HG03175 (cell line): ENCODE measurements around the gene TDO2.
A peak's percentile ranks its signal among the peaks of the same experiment; 100 is the strongest.
"Not testable (repeated sequence)": the region's sequence is repeated elsewhere in the genome, so short reads cannot be mapped to it uniquely, and the experiment has no call there.

Experiments used
- ATAC-seq: cut with Tn5 transposase; IDR thresholded peaks from one replicate; pipeline ENCODE4 v1.9.1; 2021; ENCODE audit warnings: mild to moderate bottlenecking, moderate library complexity; ENCODE audit not compliant: unreplicated experiment

The TDO2 gene

DNA sequence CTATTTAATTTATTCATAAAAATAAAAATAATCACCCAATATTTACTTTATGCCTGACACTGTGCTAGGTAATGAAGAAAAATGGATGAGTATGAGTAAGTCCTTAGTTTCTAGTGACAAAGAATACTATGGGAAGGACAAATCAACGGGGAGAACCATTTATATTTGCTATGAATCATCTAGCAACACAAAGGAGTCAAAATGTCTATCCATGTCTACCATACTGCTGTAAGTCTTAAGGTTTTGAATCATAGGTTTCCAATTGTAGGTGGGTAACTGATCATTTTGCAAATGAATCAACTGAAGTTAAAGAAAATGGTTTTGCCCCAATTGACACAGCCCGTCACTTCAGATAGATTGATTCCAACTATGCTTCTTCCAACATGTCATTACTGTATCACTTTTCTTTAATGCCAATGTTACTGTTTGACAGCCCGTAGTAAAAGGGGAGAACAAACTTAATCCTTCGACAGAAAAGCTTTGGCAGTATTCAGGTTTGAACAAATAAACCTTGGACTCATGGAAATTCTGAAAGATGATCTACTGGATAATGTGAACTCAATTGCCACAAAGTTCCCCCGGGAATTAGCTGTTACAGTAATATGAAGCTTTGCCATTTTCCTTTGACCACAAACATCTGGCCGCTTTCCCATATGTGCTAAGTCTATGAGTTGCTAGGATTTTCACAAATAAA is 3.2 kb downstream of the TDO2 start:
- no peak for ATAC-seq

DNA sequence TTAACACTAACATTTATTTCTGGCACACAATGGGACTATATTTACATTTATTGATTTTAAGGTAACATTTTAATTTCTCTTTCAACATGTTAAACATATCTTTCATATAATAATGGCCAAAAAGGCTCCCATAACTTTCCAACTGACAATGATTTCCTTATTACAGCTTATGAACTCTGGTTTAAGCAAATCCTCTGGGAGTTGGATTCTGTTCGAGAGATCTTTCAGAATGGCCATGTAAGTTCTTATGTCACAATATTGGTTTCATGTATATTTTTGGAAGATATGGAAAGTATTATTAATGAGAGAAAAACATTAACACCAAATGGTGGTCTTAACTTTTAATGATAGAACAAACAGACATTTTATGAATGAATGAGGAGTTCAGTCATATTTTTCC is 4.1 kb downstream of the TDO2 start:
- no peak for ATAC-seq

DNA sequence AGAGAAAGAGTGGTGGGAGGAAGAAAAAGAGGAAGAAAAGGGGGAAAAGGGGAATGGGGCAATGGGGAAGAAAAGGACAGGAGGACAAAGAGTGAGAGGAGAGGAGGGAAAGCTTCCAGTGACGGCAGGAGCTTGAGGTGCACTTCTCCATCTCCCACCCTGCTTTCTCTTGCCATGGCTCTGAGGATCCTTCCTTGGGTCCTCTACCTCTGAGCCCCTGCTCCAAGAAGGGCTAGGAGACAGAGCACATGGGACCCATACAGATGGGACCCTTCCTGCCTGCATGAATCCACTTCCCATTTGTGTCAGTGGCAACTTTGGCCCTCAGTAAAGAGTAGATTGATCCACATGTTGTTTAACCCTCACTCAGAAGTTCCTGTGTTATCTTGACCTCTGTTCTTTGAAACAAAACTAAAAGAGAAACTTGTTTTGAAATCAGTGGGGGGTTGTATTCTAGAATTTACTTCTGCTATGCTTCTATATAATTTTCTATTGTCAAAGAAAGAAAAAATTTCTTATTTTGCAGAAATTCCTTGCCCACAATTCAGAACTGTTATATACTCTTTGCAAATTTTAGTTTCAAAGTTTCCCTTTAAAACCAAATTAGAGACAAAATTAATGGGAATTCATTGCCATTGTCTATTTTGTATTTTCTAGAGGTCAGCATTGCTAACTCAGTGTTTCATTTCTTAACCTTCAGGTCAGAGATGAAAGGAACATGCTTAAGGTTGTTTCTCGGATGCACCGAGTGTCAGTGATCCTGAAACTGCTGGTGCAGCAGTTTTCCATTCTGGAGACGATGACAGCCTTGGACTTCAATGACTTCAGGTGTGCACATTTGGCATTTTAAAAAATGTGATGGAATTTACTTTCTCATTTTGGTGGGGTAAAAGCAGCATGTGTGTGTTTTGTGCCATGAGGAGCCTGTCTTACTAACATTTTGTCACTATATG is 5.0 kb downstream of the TDO2 start:
- ATAC-seq = peak; percentile 63

DNA sequence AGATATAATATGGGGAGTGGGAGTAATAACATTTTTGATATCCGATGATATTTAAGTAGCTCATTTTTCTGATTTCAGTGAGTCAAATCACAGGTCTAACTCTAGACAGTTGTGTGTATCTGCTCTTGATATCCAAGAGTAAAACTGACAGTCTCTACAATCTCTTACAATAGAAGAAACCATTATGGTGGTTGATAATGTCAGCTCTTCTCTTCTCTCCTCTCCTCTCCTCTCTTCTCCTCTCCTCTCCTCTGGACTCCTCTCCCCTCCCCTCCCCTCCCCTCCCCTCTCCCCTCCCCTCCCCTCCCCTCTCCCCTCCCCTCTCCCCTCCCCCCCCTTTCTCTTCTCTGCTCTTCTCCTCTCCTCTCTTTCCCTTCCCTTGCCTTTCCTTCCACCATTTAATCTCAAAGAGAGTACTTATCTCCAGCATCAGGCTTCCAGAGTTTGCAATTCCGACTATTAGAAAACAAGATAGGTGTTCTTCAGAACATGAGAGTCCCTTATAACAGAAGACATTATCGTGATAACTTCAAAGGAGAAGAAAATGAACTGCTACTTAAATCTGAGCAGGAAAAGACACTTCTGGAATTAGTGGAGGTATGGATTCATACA is 6.2 kb downstream of the TDO2 start:
- ATAC-seq = no peak

DNA sequence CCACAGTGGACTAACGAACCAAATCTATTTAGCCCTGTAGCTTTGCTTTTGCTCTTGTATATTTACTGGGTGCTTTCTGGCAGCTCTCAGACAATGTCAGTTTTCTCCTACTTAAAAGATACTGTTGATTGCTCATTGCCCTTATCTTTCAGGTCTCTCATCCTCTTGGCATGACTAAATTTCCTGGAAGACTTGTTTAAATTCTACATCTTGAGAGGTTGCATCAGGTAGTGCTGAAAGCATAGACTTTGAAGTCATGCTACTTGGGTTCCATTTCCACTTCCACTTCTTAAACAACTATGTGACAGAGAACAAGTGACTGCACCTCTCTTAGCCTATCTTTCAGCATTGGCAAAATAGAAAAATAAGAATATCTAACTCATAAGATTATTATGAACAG is 8.4 kb downstream of the TDO2 start:
- ATAC-seq = no peak

DNA sequence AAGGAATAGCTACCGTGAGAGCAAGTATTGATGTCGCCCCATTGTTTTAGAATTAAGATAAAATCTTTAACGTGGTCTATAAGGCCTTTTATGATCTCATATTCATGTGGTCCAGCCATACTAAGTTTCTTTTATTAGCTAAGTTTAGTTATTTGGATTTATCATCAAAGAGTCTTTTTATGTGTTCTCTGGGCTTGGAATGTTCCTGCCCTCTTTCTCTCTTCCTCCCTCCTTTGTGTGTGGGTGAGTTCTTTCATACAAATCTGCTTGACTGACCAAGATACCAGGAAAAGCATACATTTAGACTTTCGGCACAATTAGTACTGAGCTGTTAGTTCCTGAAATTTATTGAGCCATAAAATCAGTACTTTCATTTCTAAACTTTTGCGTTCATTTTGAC is 11.3 kb downstream of the TDO2 start:
- no peak for ATAC-seq

DNA sequence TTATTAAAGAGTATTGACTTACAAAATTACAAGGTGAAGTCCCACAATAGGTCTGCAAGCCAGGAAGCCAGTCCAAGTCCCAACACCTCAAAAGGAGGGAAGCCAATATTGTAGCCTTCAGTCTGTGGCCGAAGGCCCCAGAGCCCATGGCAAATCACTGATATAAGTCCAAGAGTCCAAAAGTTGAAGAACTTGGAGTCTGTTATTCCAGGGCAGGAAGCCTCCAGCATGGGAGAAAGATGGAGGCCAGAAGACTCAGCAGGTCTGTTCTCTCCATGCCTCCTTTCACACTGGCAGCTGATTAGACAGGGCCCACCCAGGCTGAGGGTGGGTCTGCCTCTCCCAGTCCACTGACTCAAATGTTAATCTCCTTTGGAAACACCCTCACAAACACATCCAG is 18.1 kb downstream of the TDO2 start:
- ATAC-seq = no peak

DNA sequence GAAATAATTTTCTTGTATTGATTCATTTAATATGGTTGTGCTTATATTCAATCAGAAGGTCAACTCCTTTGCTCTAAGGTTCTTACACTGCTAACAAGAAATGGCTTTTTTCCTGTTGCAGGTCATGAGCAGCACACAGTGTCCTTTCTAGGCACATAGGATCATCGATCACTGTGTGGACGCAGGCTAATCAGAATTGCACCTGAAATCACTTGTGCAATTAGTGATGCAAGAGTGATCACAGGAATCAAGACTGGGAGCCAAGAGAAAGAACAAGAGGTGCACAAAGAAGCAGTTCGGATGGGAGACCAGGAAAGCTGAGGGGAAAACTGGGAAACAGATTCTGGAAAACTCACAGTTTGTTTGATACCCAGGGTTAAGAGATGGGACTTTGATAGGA is 21.1 kb downstream of the TDO2 start:
- no peak for ATAC-seq

DNA sequence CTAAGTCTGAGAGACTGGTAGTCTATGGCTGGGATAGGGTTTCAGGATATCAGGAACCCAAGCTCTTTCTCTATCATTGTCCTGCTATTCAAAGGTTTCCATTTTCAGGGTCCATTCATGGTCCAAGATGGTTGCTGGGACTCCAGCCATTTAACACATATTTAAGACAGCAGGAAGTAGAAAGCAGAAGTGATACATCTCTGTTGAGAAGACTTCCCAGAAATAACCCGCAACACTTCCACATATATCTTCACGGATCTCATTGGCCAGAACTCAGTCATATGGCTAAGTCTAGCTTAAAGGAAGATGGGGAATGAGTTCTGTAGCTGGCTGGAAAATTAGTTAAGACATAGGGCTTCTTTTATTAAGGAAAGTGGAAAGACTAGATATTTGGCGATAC is 26.3 kb downstream of the TDO2 start:
- ATAC-seq = peak; percentile 64

DNA sequence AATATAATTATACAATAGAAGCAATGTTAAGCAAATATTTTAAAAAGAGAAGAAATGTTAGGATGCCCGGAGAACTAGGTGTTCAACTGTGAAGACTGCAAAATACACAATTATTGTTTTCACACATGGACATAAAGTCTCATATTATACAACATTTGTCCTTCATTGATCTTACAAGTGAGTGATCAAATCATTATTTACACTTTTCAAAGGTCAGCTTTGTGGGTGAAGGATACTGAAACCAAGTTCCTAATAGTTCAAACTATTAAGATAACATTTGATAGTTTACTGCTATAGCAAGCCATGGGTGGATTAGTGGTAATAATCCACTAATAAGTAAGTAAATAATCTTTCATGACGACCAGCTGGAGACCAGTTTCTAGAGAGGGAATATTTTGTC is 26.8 kb downstream of the TDO2 start:
- no peak for ATAC-seq

DNA sequence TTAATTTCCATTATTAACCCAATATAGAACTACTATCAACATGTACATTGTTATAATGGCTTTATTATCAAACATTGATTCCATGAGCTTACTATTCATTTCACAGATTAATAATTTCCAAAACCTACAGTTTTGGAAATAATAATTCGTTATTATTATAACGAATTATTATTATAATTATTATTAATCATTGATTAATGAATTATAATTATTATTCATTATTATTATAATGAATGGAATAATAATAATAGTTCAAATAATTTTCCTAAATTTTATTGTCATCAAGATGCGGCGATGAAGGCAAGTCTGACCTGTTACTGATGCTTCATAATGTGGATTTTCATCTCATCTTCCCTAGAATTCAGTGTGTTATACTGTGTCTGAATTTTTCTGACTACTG is 28.1 kb downstream of the TDO2 start:
- no peak for ATAC-seq

DNA sequence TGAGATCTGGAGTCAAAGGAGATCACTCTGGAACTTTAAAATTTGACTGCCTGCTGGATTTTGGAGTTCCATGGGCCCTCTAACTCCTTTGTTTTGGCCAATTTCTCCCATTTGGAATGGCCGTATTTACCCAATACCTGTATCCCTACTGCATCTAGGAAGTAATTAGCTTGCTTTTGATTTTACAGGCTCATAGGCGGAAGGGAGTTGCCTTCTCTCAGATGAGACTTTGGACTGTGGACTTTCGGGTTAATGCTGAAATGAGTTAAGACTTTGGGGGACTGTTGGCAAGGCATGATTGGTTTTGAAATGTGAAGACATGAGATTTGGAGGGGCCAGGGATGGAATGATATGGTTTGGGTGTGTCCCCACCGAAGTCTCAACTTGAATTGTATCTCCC is 31.1 kb downstream of the TDO2 start:
- not testable (repeated sequence) for ATAC-seq

DNA sequence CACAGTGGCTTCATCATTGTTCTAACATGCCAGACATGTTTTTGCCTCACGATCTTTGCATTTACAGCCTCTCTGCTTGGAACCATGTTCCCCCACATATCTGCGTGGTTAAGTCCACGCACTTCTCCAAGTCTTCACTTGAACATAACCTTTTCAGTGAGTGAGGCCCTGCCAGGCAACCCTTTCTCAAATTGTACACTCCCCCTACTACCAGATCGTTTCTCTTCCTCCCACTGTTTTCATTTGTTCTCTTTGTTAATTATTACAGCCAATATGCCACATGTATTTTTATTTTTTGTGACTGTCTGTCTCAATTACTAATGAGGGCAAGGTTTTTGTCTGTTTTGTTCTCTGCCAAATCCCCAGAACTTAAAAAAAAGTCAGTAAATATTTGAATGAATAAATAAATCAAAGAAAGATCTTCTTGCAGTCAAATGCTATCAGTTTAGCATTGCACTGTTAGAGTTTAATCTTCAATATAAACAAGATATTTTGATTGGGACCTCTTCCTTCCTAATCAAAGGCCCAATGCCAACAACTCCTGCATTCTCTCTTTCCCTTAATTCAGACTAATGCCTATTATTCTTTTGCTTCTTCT is 32.0 kb downstream of the TDO2 start:
- no peak for ATAC-seq

DNA sequence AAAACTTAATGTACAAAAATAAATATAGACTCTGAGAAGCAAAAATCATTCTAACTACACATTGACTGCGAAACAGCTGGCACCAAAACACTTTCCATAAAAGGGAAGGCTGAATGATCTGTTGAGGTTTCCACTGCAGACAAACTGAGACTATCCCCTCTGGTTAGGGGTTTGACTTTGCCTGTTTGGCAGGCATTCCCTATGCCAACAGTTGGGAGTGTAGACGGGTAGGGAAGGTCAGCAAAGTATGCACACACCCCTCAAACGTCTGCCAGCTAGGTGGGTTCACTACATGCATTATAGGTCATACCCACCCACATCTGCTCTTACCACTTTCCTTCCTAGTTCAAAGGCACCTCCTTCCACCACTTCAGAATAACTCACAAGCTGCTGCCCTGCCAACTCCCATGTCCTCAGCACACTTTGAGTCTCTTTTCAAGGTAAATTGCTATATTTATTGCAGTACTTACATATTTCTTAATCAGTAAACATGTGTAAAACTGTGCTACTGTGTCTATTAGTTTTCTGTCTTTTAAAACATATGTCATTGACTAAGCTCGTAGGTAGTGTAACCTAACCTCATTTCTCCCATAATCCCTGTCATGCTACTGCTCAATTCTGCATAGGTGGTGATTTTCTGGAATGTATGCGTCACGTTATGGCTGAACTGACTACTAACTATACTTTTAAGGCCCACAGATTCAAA is 37.7 kb downstream of the TDO2 start:
- ATAC-seq = no peak

DNA sequence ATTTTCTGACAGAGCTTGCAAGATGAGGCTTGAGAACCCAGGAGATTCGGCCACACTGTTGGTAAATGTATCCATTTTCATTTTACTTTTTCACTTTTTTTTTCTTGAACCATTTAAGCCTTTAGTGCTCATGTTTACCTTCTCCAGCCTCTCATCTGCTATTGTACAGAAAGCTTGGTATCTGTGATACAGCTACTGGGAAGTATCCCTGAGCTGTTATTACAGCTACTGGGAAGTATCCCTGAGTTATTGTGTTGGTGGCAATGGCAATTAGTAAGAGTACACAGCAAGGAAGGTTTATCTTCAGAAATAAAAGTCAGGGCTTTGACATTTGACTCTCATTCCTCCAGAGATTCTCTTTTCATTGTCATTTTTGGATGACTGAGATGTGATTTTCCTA is 38.3 kb downstream of the TDO2 start:
- no peak for ATAC-seq

DNA sequence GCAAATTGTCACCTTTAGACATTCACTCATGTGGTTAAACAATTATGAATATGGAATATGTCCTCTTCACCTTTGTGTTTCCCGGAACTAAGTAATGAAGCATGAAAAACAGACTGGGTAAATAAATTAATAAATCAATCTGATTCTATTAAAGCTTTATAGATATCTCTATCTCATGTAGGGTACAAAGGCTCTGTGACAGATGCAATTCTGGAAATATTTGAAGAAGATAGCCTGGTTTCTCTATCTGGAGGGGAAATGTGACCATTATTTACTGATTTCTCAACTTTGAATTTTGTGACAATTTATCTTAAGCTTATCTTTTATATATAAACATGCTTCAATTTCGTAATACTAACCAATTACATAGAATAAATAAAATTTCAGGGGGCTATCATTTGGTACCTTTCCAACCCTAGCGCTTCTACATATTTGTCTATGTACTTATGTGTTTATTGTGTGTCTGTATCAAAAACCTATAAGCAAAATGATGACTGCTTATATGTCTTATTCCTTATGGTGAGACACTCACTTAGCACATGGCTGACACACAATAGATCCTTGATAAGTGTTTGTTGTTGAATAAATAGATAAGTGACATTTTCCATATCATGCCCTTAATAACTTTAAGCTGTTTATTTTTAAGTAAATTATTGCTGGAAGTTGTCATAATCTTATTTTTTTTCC is 40.3 kb downstream of the TDO2 start:
- ATAC-seq = no peak

DNA sequence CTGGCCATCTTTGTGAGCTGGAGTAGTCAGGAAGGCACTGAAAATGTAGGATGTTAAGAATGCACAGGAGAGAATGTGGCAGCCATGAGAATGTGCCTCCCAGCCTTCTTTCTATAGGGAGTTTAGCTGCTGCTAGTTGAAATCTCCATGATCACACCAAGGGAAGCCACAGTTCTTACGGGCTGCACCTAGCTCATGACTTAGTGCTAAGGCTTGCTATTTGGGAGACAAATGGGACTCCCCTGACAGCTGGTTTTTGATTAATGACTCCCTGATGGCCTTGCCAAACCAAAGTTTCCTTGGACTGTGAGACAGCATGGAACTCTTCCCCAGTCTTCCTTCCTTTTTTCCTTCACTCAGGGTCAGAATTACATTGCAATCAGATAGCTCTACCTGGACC is 41.0 kb downstream of the TDO2 start:
- ATAC-seq = no peak

DNA sequence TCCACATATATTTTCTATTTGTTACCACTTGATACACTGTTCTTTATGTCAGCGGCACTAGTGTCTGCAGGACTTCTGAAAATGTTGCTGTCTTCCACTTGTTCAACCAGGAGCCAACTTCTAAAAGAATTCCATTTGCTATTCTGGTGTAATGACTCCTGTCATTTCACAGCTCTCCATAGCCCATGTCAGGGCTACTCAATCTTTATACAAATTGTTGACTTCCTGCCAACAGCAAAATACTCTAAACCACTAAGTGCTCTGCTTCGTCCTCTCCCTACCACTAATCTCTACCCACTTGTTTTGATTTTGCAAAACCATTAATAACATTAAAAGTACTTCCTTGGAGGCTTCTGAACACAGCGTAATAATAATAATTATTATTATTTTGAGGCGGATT is 43.0 kb downstream of the TDO2 start:
- ATAC-seq = no peak

DNA sequence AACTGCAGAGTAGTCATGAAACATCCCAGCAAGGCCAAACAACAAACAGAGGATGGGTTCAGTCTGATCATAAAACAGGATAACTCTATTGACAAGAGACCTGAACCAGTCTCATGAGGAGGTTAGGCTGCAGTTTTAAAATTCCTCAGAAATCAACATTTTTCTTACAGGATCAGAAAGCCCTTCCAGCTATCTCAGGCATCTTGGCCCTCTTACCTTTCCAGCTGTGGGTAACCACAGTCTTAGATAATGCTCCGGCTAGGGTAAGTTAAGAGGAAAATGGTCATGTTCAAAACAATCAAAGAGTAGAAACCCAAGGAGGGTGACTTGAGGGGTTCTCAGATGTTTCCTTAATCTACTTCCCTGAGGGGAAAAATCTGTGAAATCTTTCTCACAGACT is 45.0 kb downstream of the TDO2 start:
- ATAC-seq = no peak

DNA sequence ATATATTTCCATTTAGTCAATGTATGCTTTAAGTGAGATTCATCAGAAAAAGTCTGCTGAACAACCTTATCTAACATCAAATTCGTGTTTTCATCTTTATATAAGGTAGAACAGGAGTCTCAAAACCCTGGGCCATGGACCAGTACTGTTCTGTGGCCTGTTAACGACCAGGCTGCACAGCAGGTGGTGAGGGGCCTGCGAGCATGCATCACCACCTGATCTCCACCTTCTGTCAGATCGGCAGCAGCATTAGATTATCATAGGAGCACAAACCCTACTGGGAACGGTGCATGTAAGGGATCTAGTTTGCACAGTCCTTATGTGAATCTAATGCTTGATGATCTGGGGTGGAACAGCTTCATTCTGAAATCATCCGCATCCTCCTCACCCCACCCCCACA is 47.0 kb downstream of the TDO2 start:
- no peak for ATAC-seq
